PC-9 (cell line): ENCODE data around the gene NECAB2. TPM values are rescaled to one million over a fixed set of nuclear protein-coding genes. Genes with fewer than 3 reads are reported as not detected.
A peak's percentile ranks its signal among the peaks of the same experiment; 100 is the strongest.

Experiments used
- BruUV-seq: library from RNA; stranded (reverse); fragments of 400-500 nt; replicated peaks from 2 replicates; lab custom pipeline; 2021; lab: Mats Ljungman, UMichigan
- CTCF ChIA-PET: fragments of 300-600 bp; sonication (Branson Sonifier 250); formaldehyde crosslinking; loops from one replicate; lab custom pipeline; 2022; ENCODE audit warnings: antibody characterized with exemption; lab: Charles Lee
- POLR2A ChIA-PET: fragments of 300-600 bp; sonication (Branson Sonifier 250); formaldehyde crosslinking; loops from one replicate; lab custom pipeline; 2022; ENCODE audit warnings: antibody characterized with exemption; ENCODE audit not compliant: unreplicated experiment; lab: Charles Lee
- DNase-seq, 2 experiments: peaks; one replicate each; pipeline versions ENCODE4 v3.0.0 to v3.0.0-alpha.2; 2015 to 2022; ENCODE audit warnings: mixed read lengths in 1 of 2
- H2AFZ ChIP-seq: fragments of 200-600 bp; sonication (generic); 2 replicates; pipeline ENCODE4 v1.8.1; 2017; ENCODE audit warnings: antibody characterized with exemption
- H3F3A ChIP-seq: fragments of 200-600 bp; sonication (generic); 2 replicates; pipeline ENCODE4 v1.8.1; 2017; ENCODE audit warnings: antibody characterized with exemption, mild to moderate bottlenecking, low read depth; ENCODE audit not compliant: insufficient read depth
- H3K27ac ChIP-seq: fragments of 200-600 bp; sonication (generic); 2 replicates; pipeline ENCODE4 v1.6.1; 2016; ENCODE audit warnings: mixed run types
- H3K27me3 ChIP-seq: fragments of 200-600 bp; sonication (generic); 2 replicates; pipeline ENCODE4 v1.6.1; 2016; ENCODE audit warnings: low read depth, mixed run types; ENCODE audit not compliant: insufficient read depth
- H3K36me3 ChIP-seq: fragments of 200-600 bp; sonication (generic); 2 replicates; pipeline ENCODE4 v1.6.1; 2016; ENCODE audit warnings: low read depth, mixed run types
- H3K4me1 ChIP-seq: fragments of 200-600 bp; sonication (generic); replicated peaks from 2 replicates; pipeline ENCODE4 v1.6.1; 2016; ENCODE audit warnings: mixed run types; ENCODE audit not compliant: insufficient read depth
- H3K4me2 ChIP-seq: fragments of 200-600 bp; sonication (generic); 2 replicates; pipeline ENCODE4 v1.6.1; 2017; ENCODE audit warnings: mixed run types
- H3K4me3 ChIP-seq: fragments of 200-600 bp; sonication (generic); 2 replicates; pipeline ENCODE4 v1.6.1; 2016; ENCODE audit warnings: mixed run types
- H3K79me2 ChIP-seq: fragments of 200-600 bp; sonication (generic); 2 replicates; pipeline ENCODE4 v1.6.1; 2017; ENCODE audit warnings: low read depth, mixed run types
- H3K9me2 ChIP-seq: fragments of 200-600 bp; sonication (generic); 2 replicates; pipeline ENCODE4 v1.8.1; 2017; ENCODE audit warnings: mild to moderate bottlenecking; ENCODE audit not compliant: insufficient read depth
- H3K9me3 ChIP-seq: fragments of 200-600 bp; sonication (generic); 2 replicates; pipeline ENCODE4 v1.8.1; 2016; ENCODE audit warnings: low read depth; ENCODE audit not compliant: insufficient read depth
- H4K20me1 ChIP-seq: fragments of 200-600 bp; sonication (generic); 2 replicates; pipeline ENCODE4 v1.8.1; 2017; ENCODE audit not compliant: insufficient read depth
- EZH2 ChIP-seq: fragments of 200-600 bp; sonication (generic); IDR thresholded peaks from 2 replicates; pipeline ENCODE4 v1.8.0; 2017; ENCODE audit warnings: antibody characterized with exemption, low read depth
- intact Hi-C: fragments of 100-400 bp; cut with micrococcal nuclease; formaldehyde crosslinking; loops from one replicate; pipeline ENCODE4 v1.10.0; 2022; ENCODE audit not compliant: unreplicated experiment
- total RNA-seq: library from RNA; stranded (reverse); gene quantifications from 2 replicates; pipeline ENCODE4 v1.2.3, GENCODE V29; 2021
- TF ChIP-seq, protein P1 (sequence below): fragments of 200-600 bp; sonication (generic); conservative IDR thresholded peaks from 2 replicates; pipeline ENCODE4 v1.6.1; 2017; ENCODE audit warnings: mixed run types, antibody characterized with exemption, mild to moderate bottlenecking, moderate library complexity

Gene NECAB2
- total RNA-seq, 1 experiment from 2014 or later = 0.74 TPM

DNA sequence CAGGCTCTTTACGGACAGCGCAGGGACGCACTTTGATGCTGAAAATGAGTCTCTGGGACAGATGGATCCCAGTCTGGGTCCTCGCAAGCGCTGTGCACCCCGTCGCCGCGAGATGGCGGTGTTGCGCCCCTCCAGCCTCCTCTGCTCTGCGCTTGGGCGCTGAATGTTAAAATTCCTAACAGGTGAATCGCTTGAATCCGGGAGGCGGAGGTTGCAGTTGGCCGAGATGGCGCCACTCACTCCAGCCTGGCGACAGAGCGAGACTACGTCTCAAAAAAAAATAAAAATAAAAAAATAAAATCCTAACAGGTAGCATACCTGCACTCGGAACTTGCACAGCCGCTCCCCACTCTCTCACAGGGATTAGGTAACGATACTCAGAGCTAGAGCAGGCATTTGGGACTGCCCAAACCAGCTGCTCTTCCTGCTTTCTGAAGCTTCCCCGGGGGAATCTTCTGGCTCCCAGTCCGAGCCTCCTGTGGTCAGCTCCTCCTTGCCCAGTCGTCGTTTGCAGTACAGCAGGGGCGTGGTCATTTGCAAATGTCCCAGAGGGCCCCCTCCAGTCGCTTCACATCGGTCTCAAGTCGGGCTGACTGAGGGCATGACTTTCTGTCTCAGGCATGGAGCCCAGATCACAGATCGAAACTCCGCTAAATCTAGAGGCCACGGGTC lies 41.2 kb upstream of the NECAB2 start:
- H3K4me3 ChIP-seq = peak overlapping the region; percentile 53
- POLR2A ChIA-PET = interaction anchor here (0.5 to 0.9 kb wide), 6 partner anchors 25 to 814 kb away, joined by 3 to 12 read pairs (median 6); partner anchors contain the start of gene MLYCD
- no peaks in the 10 kb centered on the region for H3K79me2 ChIP-seq
- H2AFZ ChIP-seq = peak overlapping the region; percentile 60
- peaks cover 22% of the 10 kb centered on the region for H3F3A ChIP-seq
- no peaks in the 10 kb centered on the region for H3K9me3 ChIP-seq
- peaks cover 25% of the 10 kb centered on the region for H3K4me1 ChIP-seq
- H3K4me2 ChIP-seq = peak overlapping the region; percentile 87
- CTCF ChIA-PET = interaction anchor here (0.5 to 1.5 kb wide), 11 partner anchors 12 to 696 kb away, joined by 3 to 9 read pairs (median 3); partner anchors contain the start of gene SLC38A8
- peak overlapping the region; percentile 94 for H3K27ac ChIP-seq
- DNase-seq = peak; percentile 89 to 92
- TF ChIP-seq, protein P1, sequence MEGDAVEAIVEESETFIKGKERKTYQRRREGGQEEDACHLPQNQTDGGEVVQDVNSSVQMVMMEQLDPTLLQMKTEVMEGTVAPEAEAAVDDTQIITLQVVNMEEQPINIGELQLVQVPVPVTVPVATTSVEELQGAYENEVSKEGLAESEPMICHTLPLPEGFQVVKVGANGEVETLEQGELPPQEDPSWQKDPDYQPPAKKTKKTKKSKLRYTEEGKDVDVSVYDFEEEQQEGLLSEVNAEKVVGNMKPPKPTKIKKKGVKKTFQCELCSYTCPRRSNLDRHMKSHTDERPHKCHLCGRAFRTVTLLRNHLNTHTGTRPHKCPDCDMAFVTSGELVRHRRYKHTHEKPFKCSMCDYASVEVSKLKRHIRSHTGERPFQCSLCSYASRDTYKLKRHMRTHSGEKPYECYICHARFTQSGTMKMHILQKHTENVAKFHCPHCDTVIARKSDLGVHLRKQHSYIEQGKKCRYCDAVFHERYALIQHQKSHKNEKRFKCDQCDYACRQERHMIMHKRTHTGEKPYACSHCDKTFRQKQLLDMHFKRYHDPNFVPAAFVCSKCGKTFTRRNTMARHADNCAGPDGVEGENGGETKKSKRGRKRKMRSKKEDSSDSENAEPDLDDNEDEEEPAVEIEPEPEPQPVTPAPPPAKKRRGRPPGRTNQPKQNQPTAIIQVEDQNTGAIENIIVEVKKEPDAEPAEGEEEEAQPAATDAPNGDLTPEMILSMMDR = peak; percentile 86
- TF ChIP-seq EZH2 = no peak
- TSS peak; percentile 97 for BruUV-seq
- H3K36me3 ChIP-seq = no peaks in the 10 kb centered on the region
- H4K20me1 ChIP-seq = no peaks in the 10 kb centered on the region
- no peaks in the 10 kb centered on the region for H3K27me3 ChIP-seq
- H3K9me2 ChIP-seq = no peaks in the 10 kb centered on the region
- intact Hi-C loops = loop anchor here (1.0 to 10.0 kb wide), 4 partner anchors 26 to 248 kb away; partner anchors contain the start of gene OSGIN1

- ChIA-PET CTCF (no interaction called here), POLR2A (no interaction called here)
- H3K9me3 ChIP-seq = no peaks in the 10 kb centered on the region
- no peaks in the 10 kb centered on the region for H3K79me2 ChIP-seq
- peak overlapping the region; percentile 87 for H3K4me2 ChIP-seq
- DNase-seq = peak in 1 of 2 experiments; percentile 86
- intact Hi-C loops = loop anchor here (10.0 kb wide), 1 partner anchor 246 kb away; no protein-coding TSS in a partner anchor
- BruUV-seq = no TSS peak
- peak overlapping the region; percentile 94 for H3K27ac ChIP-seq
- peaks cover 25% of the 10 kb centered on the region for H3K4me1 ChIP-seq
- H3K9me2 ChIP-seq = no peaks in the 10 kb centered on the region
- no peak overlapping the region for H3K4me3 ChIP-seq
- H3K36me3 ChIP-seq = no peaks in the 10 kb centered on the region
- no peak for TF ChIP-seq EZH2
- TF ChIP-seq, protein P1 = no peak
- H4K20me1 ChIP-seq = no peaks in the 10 kb centered on the region
- H2AFZ ChIP-seq = no peak overlapping the region
- H3K27me3 ChIP-seq = no peaks in the 10 kb centered on the region
- peaks cover 22% of the 10 kb centered on the region for H3F3A ChIP-seq
Observed at GRCh38 chr16:83928341-83929055, 39.5 kb upstream of the NECAB2 start.

DNA sequence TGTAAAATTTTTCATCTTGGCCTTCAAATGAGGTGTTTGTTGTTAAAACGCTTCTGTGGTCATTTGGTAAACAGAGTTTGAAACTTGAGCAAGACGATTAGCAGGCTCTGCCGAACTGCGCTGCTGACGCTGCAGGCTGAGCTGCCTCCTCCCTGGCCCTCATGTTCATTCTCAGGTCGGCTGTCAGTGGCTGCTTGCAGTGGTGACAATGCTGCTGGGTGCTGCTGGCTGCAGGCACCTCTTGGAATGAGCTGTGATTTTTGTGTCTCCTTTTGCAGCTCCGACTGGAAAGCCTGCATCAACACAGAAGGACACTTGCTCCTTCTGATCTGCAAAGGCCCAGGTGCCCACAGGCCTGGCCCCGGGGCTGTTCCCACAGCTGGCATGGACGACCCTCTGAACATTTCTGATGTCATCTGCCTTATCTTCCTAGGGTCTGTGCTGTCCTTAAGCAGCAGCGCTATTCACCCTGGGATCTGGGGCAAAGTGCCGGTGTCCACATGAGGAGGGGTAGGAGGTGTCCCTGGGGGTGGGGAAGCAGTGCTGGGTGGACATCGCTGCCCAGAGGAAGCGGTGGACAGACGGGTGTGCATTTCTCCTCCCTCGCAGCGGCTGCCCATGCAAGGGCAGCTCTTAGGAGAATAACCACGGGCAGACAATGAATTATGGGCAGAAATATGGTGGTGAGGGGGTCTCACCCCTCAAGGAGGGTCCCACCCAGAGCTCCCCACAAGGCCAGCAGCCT lies 38.1 kb upstream of the NECAB2 start:
- Histone ChIP-seq H4K20me1 (no peaks in the 10 kb centered on the region), H3K4me2 (no peak overlapping the region), H3K27me3 (no peaks in the 10 kb centered on the region), H3K36me3 (no peaks in the 10 kb centered on the region), H3K9me2 (no peaks in the 10 kb centered on the region), H2AFZ (no peak overlapping the region), H3K4me1 (peaks cover 25% of the 10 kb centered on the region), H3K27ac (no peak overlapping the region), H3K4me3 (no peak overlapping the region), H3K79me2 (no peaks in the 10 kb centered on the region), H3K9me3 (no peaks in the 10 kb centered on the region), H3F3A (peaks cover 22% of the 10 kb centered on the region)
- intact Hi-C loops = loop anchor here (10.0 kb wide), 1 partner anchor 245 kb away; no protein-coding TSS in a partner anchor
- TF ChIP-seq, protein P1 = no peak
- TF ChIP-seq EZH2 = no peak
- DNase-seq = no peak
- no TSS peak for BruUV-seq
- ChIA-PET CTCF (no interaction called here), POLR2A (no interaction called here)
